ENCODE measurements around the gene MYO7B. TPM values are rescaled to one million over a fixed set of nuclear protein-coding genes. Genes with fewer than 3 reads are reported as not detected.
A peak's percentile ranks its signal among the peaks of the same experiment; 100 is the strongest.
"Not testable (repeated sequence)": the region's sequence is repeated elsewhere in the genome, so short reads cannot be mapped to it uniquely, and the experiment has no call there.

Gene MYO7B
- total RNA-seq, 1 donor from 2014 or later, result 0.78 TPM

DNA sequence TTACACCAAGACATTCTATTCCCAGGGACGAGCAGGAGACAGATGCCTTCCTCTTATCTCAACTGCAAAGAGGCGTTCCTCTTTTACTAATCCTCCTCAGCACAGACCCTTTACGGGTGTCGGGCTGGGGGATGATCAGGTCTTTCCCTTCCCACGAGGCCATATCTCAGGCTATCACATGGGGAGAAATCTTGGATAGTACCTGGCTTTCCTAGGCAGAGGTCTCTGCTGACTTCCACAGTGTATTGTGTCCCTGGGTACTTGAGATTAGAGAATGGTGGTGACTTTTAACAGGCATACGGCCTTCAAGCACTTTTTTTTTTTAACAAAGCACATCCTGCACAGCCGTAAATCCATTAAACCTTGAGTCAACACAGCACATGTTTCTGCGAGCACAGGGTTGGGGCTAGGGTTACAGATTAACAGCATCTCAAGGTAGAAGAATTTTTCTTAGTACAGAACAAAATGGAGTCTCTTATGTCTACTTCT lies 7.6 kb downstream of the MYO7B start:
- intact Hi-C loops (cut with DNase I), result not testable (repeated sequence)
- DNase-seq (ENCODE audit: low spot score), result peak; percentile 36

DNA sequence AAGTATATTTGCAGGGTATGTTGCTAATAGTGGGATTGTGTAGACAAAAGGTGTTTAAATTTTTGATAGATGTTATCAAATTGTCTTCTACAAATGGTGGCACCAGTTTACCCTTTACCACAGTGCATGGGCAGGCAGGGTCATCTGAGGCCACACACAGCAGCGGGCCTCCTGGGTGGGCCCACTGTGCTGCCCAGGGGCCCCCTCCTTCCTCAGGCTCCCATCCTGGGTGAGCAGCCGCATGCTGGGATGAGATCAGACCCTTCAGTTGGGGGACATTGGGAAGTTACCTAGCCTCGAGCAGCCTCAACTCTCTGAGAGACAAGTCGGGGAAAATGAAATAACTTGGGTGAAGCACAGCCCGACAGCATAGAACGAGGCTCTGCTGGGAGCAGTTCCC lies 9.7 kb downstream of the MYO7B start:
- peak; percentile 9 for DNase-seq (ENCODE audit: low spot score)
- intact Hi-C loops (cut with DNase I), result no loop called here

DNA sequence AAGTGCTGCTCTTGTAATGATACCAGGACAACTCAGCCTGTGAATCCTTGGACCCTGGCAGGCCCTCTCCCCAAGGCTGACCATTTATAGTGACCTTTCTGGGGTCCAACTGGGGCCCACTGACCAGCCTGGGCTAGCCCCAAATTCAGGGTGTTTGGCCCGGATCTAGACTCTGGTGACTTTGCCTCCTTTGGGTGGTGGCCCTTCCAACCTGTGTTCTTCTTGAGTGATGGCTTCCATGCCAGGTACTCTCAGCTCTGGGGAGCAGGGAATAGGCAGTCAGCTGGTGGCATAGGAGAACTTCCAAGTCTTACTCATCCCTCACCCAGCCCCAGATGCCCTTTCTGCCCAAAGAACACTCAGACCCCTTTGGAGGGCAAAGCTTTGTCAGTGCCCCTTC lies 10.3 kb downstream of the MYO7B start:
- DNase-seq (ENCODE audit: low spot score), result peak; percentile 19
- intact Hi-C loops (cut with DNase I), result no loop called here

DNA sequence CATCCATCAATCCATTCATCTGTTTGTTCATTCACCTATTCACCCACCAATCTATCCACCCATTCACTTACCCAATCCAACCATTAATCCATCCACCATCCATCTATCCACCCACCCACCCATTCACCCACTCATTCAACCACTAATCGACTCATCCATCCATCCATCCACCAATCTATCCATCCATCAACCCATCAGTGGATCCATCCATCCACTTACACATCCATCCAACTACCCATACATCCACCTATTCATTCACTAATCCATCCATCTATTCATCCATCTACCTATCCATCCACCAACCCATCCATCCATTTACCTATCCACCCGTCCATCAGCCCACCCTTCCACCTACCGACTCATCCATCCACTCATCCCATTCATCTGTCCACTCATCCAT lies 11.3 kb downstream of the MYO7B start:
- peak; percentile 10 for DNase-seq (ENCODE audit: low spot score)
- intact Hi-C loops (cut with DNase I), result no loop called here

DNA sequence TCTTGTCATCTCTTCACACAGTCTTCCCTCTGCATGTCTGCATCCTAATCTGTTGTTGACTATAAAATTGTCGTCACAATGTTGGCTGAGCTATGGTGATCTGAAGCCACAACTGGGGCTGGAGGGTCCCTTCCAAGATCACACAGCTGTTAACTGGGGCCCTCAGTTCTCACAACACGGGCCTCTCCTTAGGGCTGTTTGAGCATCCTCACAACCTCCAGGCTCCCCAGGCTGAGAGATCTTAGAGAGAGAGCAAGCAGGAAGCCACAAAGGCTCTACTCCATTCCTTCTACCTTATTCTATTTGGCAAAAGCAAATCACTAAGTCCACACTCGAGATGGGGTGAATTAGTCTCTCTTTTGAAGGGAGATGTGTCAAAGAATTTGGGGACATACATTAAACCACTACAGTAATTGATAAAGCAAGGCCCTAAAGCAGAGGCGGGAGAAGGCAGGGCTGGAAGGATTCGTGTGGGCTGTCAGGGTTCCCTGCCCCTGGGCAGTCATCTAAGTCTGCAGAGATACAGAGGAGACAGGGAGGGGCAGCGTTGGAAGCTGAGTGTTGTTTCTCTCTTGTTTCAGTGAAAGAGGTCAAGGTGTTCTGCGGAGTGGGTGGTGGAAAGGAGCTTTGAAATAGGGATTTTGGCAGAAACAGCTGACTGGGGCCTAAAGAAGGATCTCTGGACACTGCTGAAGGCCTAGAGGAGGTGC lies 15.9 kb downstream of the MYO7B start:
- peak; percentile 39 for DNase-seq (ENCODE audit: low spot score)
- intact Hi-C loops (cut with DNase I), result no loop called here

DNA sequence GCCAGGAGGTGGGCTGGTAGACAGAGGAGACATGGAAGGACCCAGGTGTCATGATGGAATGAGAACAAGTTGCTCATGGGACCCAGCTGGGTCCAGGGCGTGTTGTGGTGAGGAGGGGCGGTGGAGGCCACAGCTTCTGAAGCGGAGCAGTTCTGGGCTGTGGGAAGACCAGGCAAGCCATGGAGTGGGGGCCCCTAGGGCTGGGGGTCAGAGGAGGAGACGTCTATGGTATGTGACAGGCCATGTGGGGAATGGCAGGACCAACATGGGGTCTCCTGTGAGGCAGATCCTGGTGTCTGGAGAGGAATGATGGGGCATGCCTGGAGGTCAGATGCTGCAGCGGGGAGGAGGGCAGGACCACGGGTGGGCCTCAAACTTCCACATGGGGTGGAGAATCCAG lies 16.9 kb downstream of the MYO7B start:
- DNase-seq (ENCODE audit: low spot score), result peak; percentile 46
- intact Hi-C loops (cut with DNase I), result no loop called here

DNA sequence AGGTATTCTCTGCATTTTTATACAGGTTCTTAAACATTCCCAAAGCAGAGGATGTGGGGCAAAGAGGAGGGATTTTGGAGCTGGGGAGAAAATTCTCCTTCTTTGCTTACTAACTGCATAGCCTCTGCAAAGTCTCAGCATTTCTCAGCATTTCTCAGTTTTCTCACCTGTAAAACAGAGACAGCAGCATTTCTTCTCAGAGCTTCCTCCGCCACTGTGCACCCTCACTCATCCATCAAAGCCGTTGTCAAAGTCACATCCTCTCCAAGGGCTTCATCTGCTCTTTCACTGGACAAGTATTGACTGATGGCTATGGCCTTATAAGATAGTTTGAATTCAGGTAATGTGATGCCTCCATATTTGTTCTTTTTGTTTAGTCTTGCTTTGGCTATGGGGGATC lies 17.4 kb downstream of the MYO7B start:
- DNase-seq (ENCODE audit: low spot score), result no peak
- intact Hi-C loops (cut with DNase I), result no loop called here

DNA sequence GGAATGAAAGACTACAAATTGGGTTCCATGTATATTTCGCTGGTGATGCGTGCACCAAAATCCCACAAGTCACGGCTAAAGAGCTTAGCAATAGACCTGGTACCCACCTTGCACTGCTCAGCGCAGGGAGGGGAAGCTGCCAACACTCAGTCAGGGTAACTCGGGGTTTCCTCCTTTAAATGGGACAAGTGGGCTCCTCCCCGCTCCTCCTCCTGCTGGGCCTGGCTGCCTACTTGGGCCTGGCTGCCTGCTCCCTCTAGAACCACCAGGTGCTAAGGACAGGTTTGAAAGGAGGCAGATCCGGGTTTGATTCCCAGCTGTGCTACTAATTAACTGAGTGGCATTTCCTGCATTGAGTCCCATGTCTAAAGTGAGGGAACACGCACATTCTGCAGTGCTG lies 23.4 kb downstream of the MYO7B start:
- intact Hi-C loops (cut with DNase I), result no loop called here
- peak; percentile 53 for DNase-seq (ENCODE audit: low spot score)

DNA sequence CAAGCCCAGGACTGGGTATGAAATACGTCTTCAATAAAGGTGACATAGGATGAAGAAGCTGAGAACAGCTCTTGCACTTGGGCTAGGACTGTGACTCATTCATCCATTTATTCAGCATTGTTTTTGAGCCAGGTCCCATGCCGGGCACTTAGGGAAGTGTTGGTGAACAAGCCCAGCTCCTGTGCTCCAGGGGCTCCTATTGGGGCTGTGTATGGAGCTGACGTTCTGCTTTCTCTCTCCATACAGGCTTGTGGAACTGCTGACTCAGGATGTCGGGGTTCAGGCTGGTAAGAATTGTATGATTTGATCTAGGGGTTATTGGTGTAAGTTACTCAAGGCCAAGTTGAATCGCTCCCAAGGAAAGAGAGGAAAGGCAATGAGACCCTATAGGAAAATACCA lies 24.0 kb downstream of the MYO7B start:
- intact Hi-C loops (cut with DNase I), result no loop called here
- peak; percentile 26 for DNase-seq (ENCODE audit: low spot score)

DNA sequence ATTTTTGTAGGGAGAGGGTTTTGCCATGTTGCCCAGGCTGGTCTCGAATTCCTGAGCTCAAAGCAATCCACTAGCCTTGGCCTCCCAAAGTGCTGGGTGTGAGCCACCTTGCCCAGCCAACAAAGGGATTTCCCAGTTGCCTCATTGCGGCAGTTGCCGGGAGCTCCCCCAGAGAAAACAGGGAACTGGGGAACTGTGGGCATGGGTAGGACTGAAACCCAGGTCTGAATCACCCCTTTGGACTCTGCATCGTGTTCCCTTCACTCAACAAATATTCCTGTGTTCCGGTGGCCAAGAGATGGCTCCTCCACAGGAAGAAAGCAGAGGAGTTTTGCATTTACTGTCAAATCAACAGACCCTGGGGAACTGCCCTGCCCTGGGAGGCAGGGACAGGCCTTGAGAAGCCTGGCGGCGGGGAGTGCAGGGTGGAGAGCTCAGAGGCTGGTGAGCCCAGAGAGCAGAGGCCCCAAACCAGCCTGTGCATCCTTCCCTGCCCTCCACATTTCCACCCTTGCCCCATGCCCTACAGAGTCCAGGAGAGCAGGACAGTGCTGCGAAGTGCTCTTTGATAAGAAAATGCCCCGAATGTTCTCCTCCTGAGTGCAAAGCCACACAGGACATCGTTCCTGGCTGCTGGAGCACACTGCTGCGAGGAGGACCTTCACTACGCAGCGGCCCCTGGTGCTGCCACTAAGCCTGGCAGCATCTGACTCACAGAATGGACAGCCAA lies 24.9 kb downstream of the MYO7B start:
- peak; percentile 31 for DNase-seq (ENCODE audit: low spot score)
- intact Hi-C loops (cut with DNase I), result no loop called here

DNA sequence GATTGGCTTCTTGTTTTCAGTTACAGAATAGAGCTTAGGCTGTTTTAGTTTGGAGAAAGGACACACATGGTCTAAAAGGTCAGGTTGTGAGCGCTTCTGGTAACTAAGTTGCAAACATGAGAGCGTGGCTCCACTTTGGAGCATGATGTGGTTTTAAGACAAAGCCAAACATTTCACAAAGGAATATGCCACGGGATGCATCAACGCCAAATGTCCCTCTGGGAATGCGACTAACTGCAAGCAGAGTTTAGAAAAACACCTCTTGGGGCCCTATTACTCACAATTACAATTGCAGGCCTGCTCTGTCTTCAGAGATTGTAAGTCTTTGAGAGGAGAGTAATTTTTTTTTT lies 25.4 kb downstream of the MYO7B start:
- intact Hi-C loops (cut with DNase I), result no loop called here
- peak; percentile 31 for DNase-seq (ENCODE audit: low spot score)

DNA sequence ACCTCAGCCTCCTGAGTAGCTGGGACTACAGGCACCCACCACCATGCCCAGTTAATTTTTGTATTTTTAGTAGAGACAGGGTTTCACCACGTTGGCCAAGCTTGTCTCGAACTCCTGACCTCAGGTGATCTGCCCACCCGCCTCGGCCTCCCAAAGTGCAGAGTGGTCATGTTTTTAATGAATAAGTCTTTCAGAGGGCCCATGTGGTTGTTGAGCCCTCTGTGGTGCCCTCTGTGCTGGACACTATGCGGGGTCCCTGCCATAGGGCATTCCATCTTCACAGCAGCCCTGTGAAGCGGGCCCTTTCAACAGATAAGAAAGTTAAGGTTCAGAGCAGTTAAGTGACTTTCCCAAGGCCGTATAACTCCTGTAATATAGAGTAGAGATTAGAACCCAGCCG lies 25.9 kb downstream of the MYO7B start:
- DNase-seq (ENCODE audit: low spot score), result peak; percentile 19
- intact Hi-C loops (cut with DNase I), result no loop called here

DNA sequence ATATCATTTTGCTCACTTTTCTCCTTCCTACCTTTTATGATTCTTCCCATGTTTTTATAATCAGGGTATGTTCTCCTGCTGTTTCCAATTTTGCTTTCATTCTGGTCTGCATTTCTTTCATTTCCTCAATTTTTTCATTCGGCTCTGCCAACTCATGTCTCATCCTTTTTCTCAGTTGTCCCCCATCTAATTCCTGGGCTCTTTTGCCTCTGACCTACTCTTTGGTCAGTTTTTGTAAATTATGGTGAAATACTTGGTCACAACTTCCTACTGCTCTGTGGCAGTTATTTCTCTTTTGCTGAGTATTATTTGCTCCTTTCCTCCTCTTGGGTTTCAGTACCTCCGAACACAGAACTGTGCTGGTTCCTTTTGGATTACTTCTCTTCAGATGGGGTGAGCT lies 27.5 kb downstream of the MYO7B start:
- DNase-seq (ENCODE audit: low spot score), result no peak
- intact Hi-C loops (cut with DNase I), result no loop called here

DNA sequence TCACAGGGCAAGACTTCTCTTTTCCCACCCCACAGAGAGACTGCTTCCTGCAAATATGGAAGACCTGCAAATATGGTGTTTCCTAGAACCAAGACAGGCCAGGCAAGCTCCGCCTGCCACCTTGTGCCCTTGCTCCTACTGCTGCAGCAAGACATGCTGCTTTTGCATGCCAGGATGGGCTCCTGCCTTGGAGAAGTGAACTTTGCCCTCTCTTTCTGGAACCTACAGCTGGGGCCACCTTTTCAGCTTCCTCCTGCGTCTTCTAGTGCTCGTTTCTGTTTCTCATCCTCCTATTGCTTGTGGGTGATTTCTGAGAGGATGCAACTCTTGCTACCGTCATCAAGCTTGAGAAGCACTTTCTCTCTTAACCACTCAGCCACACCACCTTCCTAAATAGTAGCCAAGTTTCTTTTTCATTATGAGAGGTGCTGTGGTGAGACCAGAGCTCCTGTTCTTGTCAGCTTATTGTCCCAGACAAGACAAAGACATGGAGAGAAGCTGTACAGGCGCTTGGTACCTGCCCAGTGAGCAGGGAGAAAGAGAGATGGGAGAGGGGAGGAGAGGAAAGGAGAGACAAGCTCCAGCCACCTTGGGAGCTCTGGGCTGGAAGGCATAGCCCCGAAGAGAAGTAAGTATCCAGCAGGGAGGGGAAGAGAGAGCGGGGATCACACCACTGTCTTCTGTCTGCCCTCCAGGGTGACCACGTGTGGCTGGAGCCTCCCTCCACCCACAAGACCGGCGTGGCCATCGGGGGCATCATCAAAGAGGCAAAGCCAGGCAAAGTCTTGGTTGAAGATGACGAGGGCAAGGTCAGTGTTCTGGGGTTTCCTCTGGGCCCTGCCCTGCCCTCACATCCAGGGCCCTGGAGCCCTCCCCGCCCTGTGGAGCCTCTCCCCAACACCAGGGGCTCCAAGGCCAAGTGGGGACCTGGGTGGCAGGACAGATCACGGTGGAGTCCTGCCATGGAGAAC lies 28.3 kb downstream of the MYO7B start:
- intact Hi-C loops (cut with DNase I), result no loop called here
- peak; percentile 66 for DNase-seq (ENCODE audit: low spot score)

DNA sequence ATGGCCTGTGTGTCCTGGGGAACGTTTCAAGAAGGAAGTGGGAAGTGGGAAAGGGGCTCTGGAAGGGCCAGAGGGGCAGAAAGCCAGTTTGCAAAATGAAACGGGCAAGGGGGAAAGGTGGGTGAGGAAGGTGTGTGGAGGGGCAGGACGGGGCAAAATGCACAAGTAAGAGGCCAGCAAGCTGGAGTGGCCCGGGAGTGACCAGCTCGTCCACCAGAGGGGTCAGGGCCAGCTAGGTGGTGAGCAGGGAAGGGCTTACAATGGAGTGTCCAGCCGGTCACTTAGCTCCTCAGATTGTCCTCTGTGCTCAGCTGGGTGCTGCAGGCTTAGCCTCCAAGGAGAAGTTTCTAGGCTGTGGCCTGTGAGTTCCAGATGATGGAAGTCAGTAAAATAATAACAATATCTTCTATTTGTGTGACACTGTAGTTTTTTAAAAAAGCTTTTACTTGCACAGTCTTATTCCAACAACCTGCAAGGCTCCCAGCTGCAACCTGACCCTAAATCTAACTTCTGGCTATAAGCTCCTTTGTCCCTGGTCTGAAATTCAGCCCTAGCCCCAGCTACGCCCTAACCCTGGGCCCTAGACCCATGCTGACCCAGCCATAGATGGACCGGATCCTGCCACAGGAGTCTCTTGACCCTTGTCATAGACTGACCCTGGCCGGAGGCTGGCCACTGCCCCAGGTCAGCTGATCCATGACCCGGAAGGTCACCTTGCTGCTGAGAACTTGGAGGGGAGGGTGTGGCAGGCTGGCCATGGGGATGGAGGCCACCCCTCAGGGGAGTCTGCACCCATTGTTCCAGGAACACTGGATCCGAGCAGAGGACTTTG lies 29.2 kb downstream of the MYO7B start:
- peak; percentile 59 for DNase-seq (ENCODE audit: low spot score)
- intact Hi-C loops (cut with DNase I), result no loop called here

DNA sequence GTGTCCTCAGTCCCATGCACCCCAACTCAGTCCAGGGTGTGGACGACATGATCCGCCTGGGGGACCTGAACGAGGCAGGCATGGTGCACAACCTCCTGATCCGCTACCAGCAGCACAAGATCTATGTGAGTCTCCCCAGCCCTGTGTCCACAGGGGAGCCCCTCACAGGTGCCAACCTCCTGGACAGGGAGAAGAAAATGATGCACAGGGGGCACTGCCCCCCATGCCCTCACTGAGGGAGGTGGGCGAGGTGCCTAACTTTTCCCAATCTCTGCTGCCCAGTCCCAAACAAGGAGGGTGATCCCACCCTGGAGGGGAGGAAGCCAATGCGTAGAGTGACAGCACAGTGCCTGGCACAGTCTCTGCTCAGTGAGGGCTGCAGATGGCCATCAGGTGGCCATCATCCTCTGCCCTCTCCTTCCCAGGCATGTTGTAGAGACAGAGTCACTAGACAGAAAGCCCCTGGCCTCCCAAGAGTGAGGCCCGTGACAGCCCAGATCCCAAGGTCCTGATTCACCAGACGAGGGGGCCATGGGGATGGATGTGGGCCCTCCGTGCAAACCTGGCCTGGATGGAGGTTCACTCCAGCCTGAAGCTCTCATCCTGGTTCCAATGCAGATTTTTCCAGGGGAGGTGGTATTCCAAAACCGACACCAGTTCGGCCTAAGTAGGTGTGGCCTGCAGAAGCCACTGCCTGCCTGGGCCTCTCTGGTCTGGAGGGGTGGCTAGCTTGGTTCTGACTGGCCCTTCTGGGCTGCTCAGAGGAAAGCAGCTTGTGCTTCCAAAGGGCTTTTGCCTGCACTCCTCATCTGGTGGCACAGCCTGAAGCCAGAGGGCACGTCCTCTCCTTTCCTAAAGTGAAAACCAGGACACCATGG lies 30.0 kb downstream of the MYO7B start:
- intact Hi-C loops (cut with DNase I), result no loop called here
- DNase-seq (ENCODE audit: low spot score), result peak; percentile 33

DNA sequence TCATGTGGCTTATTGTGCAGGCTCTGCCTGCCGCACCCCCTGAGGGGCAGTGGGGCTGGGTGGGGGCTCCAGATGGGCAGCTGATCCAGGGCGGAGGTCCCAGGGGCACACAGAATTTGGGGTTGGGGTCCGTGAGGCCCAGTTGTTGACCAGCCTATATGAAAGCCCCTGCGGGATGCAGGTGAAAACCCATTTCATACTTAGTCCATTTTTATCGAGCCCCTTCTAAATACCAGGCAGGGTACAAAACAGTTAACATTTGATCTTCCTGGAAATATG lies 30.6 kb downstream of the MYO7B start:
- intact Hi-C loops (cut with DNase I), result no loop called here
- no peak for DNase-seq (ENCODE audit: low spot score)

DNA sequence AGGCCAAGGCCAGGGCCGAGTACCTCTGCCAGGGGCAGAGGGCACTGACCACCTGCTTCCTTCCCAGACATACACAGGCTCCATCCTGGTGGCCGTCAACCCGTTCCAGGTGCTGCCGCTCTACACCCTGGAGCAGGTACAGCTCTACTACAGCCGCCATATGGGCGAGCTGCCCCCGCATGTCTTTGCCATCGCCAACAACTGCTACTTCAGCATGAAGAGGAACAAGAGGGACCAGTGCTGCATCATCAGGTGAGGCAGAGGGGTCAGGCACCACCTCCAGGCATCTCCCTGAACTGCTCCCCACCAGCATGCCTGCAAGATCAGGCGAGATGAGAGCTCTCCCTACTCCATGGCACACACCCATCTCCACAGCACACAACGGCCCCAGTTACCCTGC lies 31.1 kb downstream of the MYO7B start:
- peak; percentile 68 for DNase-seq (ENCODE audit: low spot score)
- intact Hi-C loops (cut with DNase I), result no loop called here

Measured in cardiac septum (tissue), 1 donor.